WTC11 (cell line): ENCODE data around the gene C3orf22. TPM values are rescaled to one million over a fixed set of nuclear protein-coding genes. Genes with fewer than 3 reads are reported as not detected.

Source experiments
- ATAC-seq: fragments of 200-7000 bp; cut with Tn5 transposase; 2 replicates; pipeline ENCODE4 v1.10.0; 2021; ENCODE audit warnings: mild to moderate bottlenecking, moderate library complexity
- CTCF ChIA-PET: fragments of 300-600 bp; sonication (Branson Sonifier 250); formaldehyde crosslinking; loops from one replicate; lab custom pipeline; 2021; ENCODE audit warnings: antibody characterized with exemption; lab: Charles Lee
- POLR2A ChIA-PET: fragments of 350-600 bp; sonication (Branson Sonifier 250); formaldehyde crosslinking; loops from one replicate; lab custom pipeline; 2021; ENCODE audit warnings: antibody characterized with exemption; lab: Charles Lee
- DNase-seq: peaks from one replicate; pipeline ENCODE4 v3.0.0; 2021; ENCODE audit warnings: low spot score
- H3K27ac Mint-ChIP-seq: 2 replicates; pipeline ENCODE4 v1.8.0; 2021; ENCODE audit warnings: mixed read lengths
- H3K27me3 Mint-ChIP-seq: 2 replicates; pipeline ENCODE4 v1.8.0; 2021; ENCODE audit warnings: low read depth, mild to moderate bottlenecking, moderate library complexity, mixed read lengths
- H3K36me3 Mint-ChIP-seq: 2 replicates; pipeline ENCODE4 v1.8.0; 2021; ENCODE audit warnings: mixed read lengths
- H3K4me1 Mint-ChIP-seq: 2 replicates; pipeline ENCODE4 v1.8.0; 2022; ENCODE audit warnings: mixed read lengths
- H3K4me3 Mint-ChIP-seq: 2 replicates; pipeline ENCODE4 v1.8.0; 2021; ENCODE audit warnings: mild to moderate bottlenecking, moderate library complexity, mixed read lengths
- H3K9me3 Mint-ChIP-seq: 2 replicates; pipeline ENCODE4 v1.8.0; 2021; ENCODE audit warnings: mixed read lengths
- AFF4 ChIP-seq: sonication (generic); formaldehyde crosslinking; IDR thresholded peaks from 2 replicates; pipeline ENCODE4 v1.8.1; 2023; ENCODE audit warnings: mild to moderate bottlenecking, missing genetic modification reagents, borderline replicate concordance
- ATF6 ChIP-seq: sonication (generic); formaldehyde crosslinking; IDR thresholded peaks from 2 replicates; pipeline ENCODE4 v1.8.1; 2023; ENCODE audit warnings: mild to moderate bottlenecking, missing genetic modification reagents
- CBFB ChIP-seq: sonication (generic); formaldehyde crosslinking; IDR thresholded peaks from 2 replicates; pipeline ENCODE4 v1.8.1; 2022; ENCODE audit warnings: mild to moderate bottlenecking, low read depth, missing genetic modification reagents
- GRHL2 ChIP-seq: fragments of 250-450 bp; sonication (Bioruptor Pico); IDR thresholded peaks from 2 replicates; pipeline ENCODE4 v1.8.0; 2022; ENCODE audit warnings: mild to moderate bottlenecking, moderate library complexity; ENCODE audit not compliant: insufficient replicate concordance, severe bottlenecking
- JUN ChIP-seq: sonication (generic); formaldehyde crosslinking; IDR thresholded peaks from 2 replicates; pipeline ENCODE4 v1.8.0; 2023; ENCODE audit warnings: mild to moderate bottlenecking, missing genetic modification reagents
- MXD4 ChIP-seq: fragments of 250-450 bp; sonication (Bioruptor Pico); IDR thresholded peaks from 2 replicates; pipeline ENCODE4 v1.8.0; 2021; ENCODE audit warnings: mild to moderate bottlenecking, moderate library complexity, borderline replicate concordance
- PRDM15 ChIP-seq: sonication (generic); formaldehyde crosslinking; IDR thresholded peaks from 2 replicates; pipeline ENCODE4 v1.8.0; 2022; ENCODE audit warnings: missing genetic modification reagents
- SMAD3 ChIP-seq: sonication (generic); formaldehyde crosslinking; IDR thresholded peaks from 2 replicates; pipeline ENCODE4 v1.8.0; 2022; ENCODE audit warnings: missing genetic modification reagents, mild to moderate bottlenecking, borderline replicate concordance
- STAT6 ChIP-seq: sonication (generic); formaldehyde crosslinking; conservative IDR thresholded peaks from 2 replicates; pipeline ENCODE4 v1.8.1; 2023; ENCODE audit warnings: mild to moderate bottlenecking, low read depth, missing genetic modification reagents, moderate library complexity
- TCF7 ChIP-seq: sonication (generic); formaldehyde crosslinking; IDR thresholded peaks from 2 replicates; pipeline ENCODE4 v1.8.0; 2022; ENCODE audit warnings: mild to moderate bottlenecking, low read depth, missing genetic modification reagents, moderate library complexity
- TEAD1 ChIP-seq: sonication (generic); formaldehyde crosslinking; IDR thresholded peaks from 2 replicates; pipeline ENCODE4 v1.8.0; 2022; ENCODE audit warnings: mild to moderate bottlenecking, missing genetic modification reagents
- ZNF317 ChIP-seq: sonication (generic); formaldehyde crosslinking; IDR thresholded peaks from 2 replicates; pipeline ENCODE4 v1.8.1; 2023; ENCODE audit warnings: low read depth, mild to moderate bottlenecking, moderate library complexity, missing genetic modification reagents, borderline replicate concordance
- ZNF532 ChIP-seq: fragments of 250-450 bp; sonication (Bioruptor Pico); IDR thresholded peaks from 2 replicates; pipeline ENCODE4 v1.9.0; 2021; ENCODE audit warnings: mild to moderate bottlenecking, borderline replicate concordance
- total RNA-seq: library from RNA; stranded (reverse); gene quantifications from 3 replicates; pipeline ENCODE4 v1.2.3, GENCODE V29; 2021

Gene C3orf22
- total RNA-seq, 1 experiment from 2014 or later = not detected

GRCh38 chr3:126539558-126540250, 19.0 kb downstream of the C3orf22 start:
- DNase-seq (peak; percentile 5), ATAC-seq (no peak)
- Mint-ChIP-seq H3K27ac (no peak overlapping the region), H3K4me1 (no peaks in the 10 kb centered on the region), H3K27me3 (no peaks in the 10 kb centered on the region), H3K36me3 (no peaks in the 10 kb centered on the region), H3K4me3 (no peak overlapping the region), H3K9me3 (no peaks in the 10 kb centered on the region)
- ChIA-PET CTCF (no interaction called here), POLR2A (no interaction called here)
- TF ChIP-seq AFF4 (CRISPR knock-in tag) = no peak
- no peak for TF ChIP-seq STAT6 (CRISPR knock-in tag)
- no peak for TF ChIP-seq GRHL2 (CRISPR knock-in tag)
- TF ChIP-seq ATF6 (CRISPR knock-in tag) = no peak
- no peak for TF ChIP-seq ZNF532 (CRISPR knock-in tag)
- no peak for TF ChIP-seq PRDM15 (CRISPR knock-in tag)
- TF ChIP-seq TEAD1 = no peak
- TF ChIP-seq TCF7 (CRISPR knock-in tag) = no peak
- no peak for TF ChIP-seq MXD4 (CRISPR knock-in tag)
- no peak for TF ChIP-seq CBFB (CRISPR knock-in tag)
- no peak for TF ChIP-seq JUN (CRISPR knock-in tag)
- no peak for TF ChIP-seq ZNF317
- no peak for TF ChIP-seq SMAD3 (CRISPR knock-in tag)
